ENCODE results near the gene DUSP2.
A peak's percentile ranks its signal among the peaks of the same experiment; 100 is the strongest.

Gene DUSP2

GRCh38 chr2:96113367-96113677, 31.9 kb downstream of the DUSP2 start:
- DNase-seq: peak; percentile 12

GRCh38 chr2:96112501-96113366, 32.5 kb downstream of the DUSP2 start:
- no peak for DNase-seq

DNA sequence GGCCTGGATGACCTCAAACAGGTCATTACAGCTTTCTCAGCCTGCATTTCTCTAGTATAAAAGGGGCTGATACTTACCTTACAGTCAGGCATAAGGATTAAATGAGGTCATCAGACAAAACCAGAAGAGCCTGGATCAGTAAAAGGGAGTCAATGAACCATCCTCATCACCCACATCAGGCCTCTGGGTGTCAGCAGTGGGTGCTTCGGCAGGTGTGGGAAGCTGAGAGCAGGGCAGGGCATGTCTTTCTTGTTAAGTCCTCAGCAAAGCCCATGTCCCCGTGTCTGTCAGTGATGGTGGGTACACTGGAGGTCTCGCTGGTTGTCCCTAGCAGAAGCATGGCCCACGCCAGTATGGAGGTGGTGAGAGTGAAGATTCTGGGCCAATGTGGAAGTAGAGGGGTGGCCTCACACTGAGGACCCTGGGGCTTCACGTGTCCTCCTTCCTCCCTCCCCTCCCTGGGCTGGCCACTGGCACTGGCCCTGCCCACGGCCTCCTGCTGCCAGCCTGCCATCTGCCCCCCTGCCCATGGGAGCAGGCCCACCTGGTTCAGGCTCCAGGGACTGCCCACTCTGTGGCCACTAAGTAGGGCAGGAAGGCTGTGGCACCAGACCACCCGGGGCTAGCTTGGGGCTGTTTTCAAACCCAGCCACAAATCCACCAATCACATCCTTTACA, 33.3 kb downstream of the DUSP2 start:
- DNase-seq: no peak

- DNase-seq: no peak
These were observed 34.0 kb downstream of the DUSP2 start for GRCh38 chr2:96111257-96111640.

GRCh38 chr2:96110621-96111256, 34.5 kb downstream of the DUSP2 start:
- DNase-seq: no peak

DNA sequence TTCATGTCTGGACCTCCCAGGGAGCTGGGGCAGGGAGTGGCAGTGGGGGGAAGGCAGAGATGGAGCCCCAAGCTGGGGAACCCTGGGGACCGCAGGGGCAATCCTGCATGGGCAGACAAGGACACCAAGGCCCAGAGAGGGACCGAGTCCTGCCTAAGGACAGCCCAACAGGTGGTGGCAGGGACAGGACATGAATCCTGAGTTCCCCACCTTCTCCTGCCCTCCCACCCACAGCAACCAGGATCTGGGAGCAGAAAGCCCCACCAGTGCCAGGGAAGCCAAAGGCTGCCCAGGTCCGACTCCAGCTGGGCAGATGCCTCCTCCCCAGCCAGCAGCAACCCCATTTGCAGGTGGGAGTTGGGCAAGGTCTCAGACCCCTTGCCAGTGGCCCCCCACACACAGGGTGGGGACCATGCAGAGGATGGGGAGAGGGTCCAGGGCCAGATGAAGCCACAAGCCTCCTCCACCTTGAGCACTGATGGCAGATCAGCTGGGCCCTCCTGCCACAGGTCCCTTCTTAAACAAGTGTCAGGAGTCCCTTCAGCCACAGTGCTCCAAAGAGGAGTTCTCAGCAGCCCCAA, 35.2 kb downstream of the DUSP2 start:
- DNase-seq: no peak

- DNase-seq: no peak
These were observed 35.9 kb downstream of the DUSP2 start for GRCh38 chr2:96109361-96109680.

DNA sequence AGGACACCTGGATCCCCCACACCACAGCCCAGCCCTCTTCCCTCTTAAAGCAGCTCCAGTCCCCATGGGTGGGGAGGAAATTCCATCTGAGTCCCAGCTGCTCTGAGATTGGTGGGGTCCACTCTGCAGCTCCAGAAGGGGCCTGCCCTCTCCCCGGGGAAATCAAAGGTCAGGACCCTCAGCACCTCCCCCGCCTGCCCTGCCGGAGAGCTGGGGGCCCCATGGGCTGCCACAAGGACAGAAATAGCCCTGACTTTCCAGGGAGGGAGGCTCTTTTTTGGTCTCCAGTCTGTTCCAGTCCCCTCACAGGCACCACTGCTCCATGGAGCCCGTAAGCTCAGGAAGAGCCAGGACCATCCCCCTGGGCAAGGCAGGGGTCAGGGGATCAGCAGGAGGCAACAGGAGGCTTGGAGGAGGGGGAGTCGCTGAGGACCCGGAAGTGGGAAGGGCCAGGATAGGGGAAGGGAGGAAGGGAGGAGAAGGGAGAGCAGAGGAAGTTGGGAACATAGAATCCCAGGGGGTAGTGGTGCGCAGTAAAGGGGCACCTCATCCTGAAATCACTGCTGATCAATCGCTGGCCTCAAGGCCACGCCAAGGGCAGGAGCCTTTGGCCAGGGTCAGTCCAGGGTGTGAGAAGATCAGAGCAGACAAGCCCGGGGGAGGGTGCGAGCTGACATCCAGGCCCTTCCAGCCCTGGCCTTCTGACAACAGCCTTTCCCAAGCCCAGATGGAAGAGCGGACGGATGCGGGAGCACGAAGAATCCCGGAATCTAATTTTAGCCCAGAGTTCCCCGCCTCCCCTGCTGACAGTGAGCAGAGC, 36.5 kb downstream of the DUSP2 start:
- no peak for DNase-seq

DNA sequence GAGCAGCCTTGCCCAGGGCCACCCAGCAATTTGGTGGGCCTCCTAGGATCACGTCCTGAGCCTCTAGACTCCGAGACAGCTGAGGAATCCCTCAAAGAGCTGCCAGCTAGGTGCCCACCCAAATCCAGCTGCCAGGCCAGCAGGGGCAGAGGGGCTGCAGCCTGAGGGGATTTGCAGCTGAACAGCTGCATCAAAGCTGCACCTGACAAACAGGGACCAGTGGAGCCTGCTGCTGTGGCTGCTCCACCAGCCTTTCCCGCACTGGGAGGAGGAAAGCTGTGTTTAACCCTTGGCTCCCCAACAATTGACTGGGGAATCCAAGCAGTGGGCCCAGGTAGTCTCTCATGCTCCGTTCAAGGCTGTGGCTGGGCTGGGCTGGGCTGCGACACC, 37.1 kb downstream of the DUSP2 start:
- DNase-seq: no peak

- no peak for DNase-seq
These were observed 37.6 kb downstream of the DUSP2 start for GRCh38 chr2:96107708-96108065.

DNA sequence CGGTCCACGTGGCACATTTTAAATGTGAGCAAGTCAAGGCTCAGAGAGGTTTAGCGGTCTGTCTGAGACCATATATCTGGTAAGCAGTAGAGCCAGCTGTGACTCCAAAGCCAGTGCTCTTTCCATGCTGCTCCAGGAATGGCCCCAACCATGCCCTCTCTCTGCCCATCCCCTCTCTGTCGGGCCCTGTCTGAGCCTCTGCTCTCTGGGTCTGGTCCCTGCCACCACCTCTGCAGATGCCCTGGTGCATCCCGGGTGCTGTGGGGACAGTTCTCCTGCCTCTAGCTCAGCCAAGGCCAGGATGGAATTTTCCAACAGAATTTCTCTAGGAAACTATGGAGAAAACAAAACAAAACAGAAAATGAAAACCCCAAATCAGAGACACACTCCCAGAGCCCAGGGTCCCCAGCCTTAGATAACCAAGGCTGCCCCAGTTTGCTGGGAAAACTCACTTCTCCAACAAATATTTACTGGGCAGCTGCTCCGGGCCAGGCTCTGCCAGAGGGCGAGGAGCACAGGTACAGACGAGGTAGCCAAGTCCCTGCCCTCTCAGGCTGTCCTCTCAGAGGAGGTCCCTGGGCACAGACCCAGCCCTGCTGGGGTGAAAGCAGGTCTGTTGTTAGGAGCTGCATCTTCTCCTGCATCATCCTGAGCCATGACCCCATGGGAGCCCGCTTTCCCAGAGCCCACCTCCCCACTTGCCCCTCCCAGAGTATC, 38.1 kb downstream of the DUSP2 start:
- DNase-seq: no peak

GRCh38 chr2:96105994-96106715, 39.1 kb downstream of the DUSP2 start:
- DNase-seq: no peak

DNA sequence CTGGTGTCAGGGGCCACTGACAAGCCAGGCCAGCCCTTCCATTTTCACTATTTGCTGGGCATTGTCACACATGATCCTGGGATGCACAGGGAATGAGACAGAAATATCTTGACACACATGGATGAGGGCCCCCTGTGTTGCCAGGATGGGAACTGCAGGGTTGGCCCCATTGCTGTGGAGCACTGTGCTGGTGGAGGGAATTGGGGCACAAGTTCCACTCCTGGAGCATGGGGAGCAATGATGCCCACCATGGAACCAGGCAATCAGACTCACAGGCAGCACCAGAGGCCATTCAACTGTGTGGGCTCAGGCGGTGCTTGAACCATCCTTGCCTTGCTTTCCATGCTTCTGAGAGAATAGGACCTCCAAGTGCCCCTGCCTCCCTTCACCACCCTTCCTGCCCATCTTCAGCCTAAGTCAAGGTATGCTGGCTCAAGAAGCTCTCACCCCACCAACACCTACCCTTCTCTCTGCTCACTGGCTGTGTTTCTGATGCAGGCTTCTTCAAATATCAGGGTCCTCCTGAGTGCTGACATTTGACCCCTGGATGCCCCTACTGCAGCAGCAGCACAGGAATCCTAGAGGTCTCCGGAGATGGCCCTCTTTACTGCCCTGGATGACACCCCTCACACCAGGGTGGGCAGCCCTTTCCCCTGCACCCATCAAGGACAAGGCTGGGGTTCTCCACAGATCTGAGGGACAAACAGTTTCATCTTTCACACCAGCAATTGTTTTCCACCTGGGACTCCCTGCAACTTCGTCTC, 39.9 kb downstream of the DUSP2 start:
- DNase-seq: no peak

DNA sequence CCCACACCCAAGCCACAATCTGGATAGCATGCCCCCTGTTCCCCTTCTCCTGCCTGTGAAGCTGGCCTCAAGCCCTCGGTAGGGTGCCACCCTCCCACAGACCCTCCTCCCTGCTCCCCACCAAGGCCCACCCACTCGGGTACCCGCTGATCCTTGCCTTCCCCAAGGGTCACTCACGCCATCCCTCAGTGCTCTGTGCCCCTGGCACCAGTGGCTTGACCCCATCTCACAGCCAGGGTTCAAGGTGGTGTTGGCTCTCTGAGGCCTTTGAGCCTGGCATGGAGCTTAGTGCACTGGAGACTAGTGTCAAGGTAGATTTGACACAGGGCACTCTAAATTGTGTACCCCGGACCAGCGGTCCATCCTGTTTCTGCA, 40.8 kb downstream of the DUSP2 start:
- no peak for DNase-seq

GRCh38 chr2:96103761-96104486, 41.3 kb downstream of the DUSP2 start:
- no peak for DNase-seq

GRCh38 chr2:96103187-96103601, 42.0 kb downstream of the DUSP2 start:
- DNase-seq: no peak

GRCh38 chr2:96102596-96103186, 42.5 kb downstream of the DUSP2 start:
- DNase-seq: no peak

GRCh38 chr2:96100893-96101304, 44.3 kb downstream of the DUSP2 start:
- DNase-seq: no peak

DNA sequence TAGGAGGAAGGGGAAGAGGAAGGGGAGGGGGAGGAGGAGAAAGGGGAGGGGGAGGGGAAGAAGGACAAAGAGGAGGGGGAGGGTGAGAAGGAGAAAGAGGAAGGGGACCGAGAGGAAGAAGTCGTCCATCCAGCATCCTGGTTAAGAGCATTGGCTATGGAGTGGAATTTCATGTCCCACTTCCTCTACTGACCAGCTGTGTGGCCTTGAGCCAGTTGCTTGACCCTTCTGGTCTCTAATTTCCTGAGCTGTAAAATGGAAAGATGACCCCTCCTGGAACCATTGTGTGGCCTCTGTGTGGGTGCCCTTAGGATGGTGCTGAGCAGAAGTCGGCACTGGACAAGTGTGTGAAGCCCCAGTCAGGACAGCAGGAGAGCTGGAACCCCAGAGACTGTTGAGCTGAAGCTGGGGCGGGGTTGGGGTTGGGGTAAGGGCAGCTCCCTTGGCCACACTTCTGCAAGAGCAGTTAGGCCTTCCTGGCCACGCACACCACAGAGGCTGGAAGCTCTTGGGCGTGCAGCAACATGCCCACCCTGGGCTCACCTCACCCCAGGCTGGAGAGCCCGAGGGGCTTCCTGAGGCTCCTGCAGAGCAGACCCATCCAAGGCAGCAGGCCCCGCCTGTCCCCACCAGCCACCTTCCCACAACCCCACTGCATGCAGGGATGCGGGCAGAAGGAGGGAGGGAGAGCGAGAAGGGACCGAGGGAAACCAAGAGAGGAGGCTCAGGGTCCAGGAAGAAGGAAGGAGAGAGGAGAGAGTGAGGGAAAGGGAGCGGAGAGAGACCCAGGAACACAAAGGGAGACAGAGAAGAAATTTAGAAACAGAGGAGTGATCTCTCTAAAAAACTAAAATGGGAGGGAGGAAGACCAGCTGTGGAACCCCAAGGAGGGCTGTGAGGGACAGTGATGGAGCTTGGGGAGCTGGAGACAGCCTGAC, 45.1 kb downstream of the DUSP2 start:
- DNase-seq: no peak
